Body of pancreas (tissue), 4 donors: ENCODE data around the gene ZNF738. TPM values are rescaled to one million over a fixed set of nuclear protein-coding genes. Genes with fewer than 3 reads are reported as not detected.

Experiments
- ATAC-seq: fragments of 150-250 bp; one replicate; pipeline ENCODE4 v1.9.1; 2016
- DNase-seq, 4 donors: peaks; one replicate each; pipeline ENCODE4 v3.0.0-alpha.2; 2019
- H3K27ac ChIP-seq, 4 donors: fragments of 200-600 bp; sonication (generic); 1 replicate in 3 of 4; 2 replicates in 1 of 4; pipeline versions ENCODE4 v1.5.1 to v1.6.1; 2016 to 2019; ENCODE audit warnings: mild to moderate bottlenecking in 1 of 4, mixed read lengths in 1 of 4, moderate library complexity in 1 of 4
- H3K27me3 ChIP-seq, 2 donors: fragments of 200-600 bp; sonication (generic); one replicate each; pipeline ENCODE4 v1.6.0; 2016; ENCODE audit warnings: mild to moderate bottlenecking in 1 of 2
- H3K36me3 ChIP-seq, 2 donors: fragments of 200-600 bp; sonication (generic); replicated peaks in 1 of 2; 2 replicates each; pipeline ENCODE4 v1.5.1; 2016; ENCODE audit warnings: low read depth in 2 of 2; ENCODE audit not compliant: insufficient read depth in 1 of 2
- H3K4me1 ChIP-seq: fragments of 200-600 bp; sonication (generic); one replicate; pipeline ENCODE4 v1.6.0; 2016
- H3K4me3 ChIP-seq, 2 donors: fragments of 200-600 bp; sonication (generic); 1 replicate in 1 of 2; 2 replicates in 1 of 2; pipeline ENCODE4 v1.5.1; 2016 to 2019
- H3K9me3 ChIP-seq, 3 donors: fragments of 200-600 bp; sonication (generic); 1 replicate in 2 of 3; 2 replicates in 1 of 3; pipeline ENCODE4 v1.5.1; 2016
- CTCF ChIP-seq, 7 experiments: fragments of 450-650 bp in 4 of 7; fragments of 200-600 bp in 3 of 7; sonication (generic) in 3 of 7; IDR thresholded peaks; one replicate each; pipeline ENCODE4 v1.5.1; 2016 to 2019; ENCODE audit warnings: antibody characterized with exemption in 7 of 7
- POLR2A ChIP-seq, 3 donors: fragments of 450-650 bp; IDR thresholded peaks; one replicate each; pipeline ENCODE4 v1.6.1; 2016; ENCODE audit warnings: antibody characterized with exemption in 3 of 3, mild to moderate bottlenecking in 2 of 3
- WGBS, 2 donors: methylation state at CpG; one replicate each; pipeline ENCODE4 v1.1.5; 2017; 5-methylcytosine and 5-hydroxymethylcytosine counted together
- intact Hi-C: fragments of 100-400 bp; cut with DNase I; formaldehyde crosslinking; loops from one replicate; pipeline ENCODE4 v1.15.1; 2023
- total RNA-seq, 2 donors: library from RNA; depleted of rRNA; stranded (reverse); fragments of >200 nt; gene quantifications; one replicate each; pipeline ENCODE4 v1.1.0, GENCODE V29; 2016

ZNF738 gene
- total RNA-seq, 2 donors from 2014 or later, result 3.0 to 4.7 TPM

GRCh38 chr19:21383980-21384582 is 25.3 kb downstream of the ZNF738 start:
- ATAC-seq, result no peak
- peaks cover 0 to 62% (median 2%) of the 10 kb centered on the region in 3 donors for H3K9me3 ChIP-seq
- 90% methylated on average over 4 of the region's 4 CpGs for WGBS, 2 donors

GRCh38 chr19:21396121-21396520 is 37.3 kb downstream of the ZNF738 start:
- intact Hi-C loops, result no loop called here
- H3K27ac ChIP-seq, result peak overlapping the region in 1 of 4 donors; percentile 81
- H3K36me3 ChIP-seq, result no peaks in the 10 kb centered on the region
- H3K27me3 ChIP-seq, result no peaks in the 10 kb centered on the region
- DNase-seq, result no peak
- no peak for TF ChIP-seq CTCF (IDR thresholded peaks at IDR 0.05)
- H3K4me3 ChIP-seq, result no peak overlapping the region
- peaks cover 33% of the 10 kb centered on the region for H3K4me1 ChIP-seq
- 83 to 91% methylated on average over 10 of the region's 10 CpGs for WGBS, 2 donors
- no peak for ATAC-seq
- no peaks in the 10 kb centered on the region for H3K9me3 ChIP-seq

More at GRCh38 chr19:21383980-21384582, 25.3 kb downstream of the ZNF738 start:
- Histone ChIP-seq H3K27me3 (no peaks in the 10 kb centered on the region), H3K4me1 (no peaks in the 10 kb centered on the region), H3K4me3 (no peak overlapping the region), H3K27ac (no peak overlapping the region), H3K36me3 (no peaks in the 10 kb centered on the region)
- intact Hi-C loops, result no loop called here
- no peak for DNase-seq
- no peak for TF ChIP-seq CTCF (IDR thresholded peaks at IDR 0.05)

GRCh38 chr19:21396893-21397572 is 38.2 kb downstream of the ZNF738 start, which contains the start of gene ZNF493:
Gene ZNF493, plus strand, starts transcription at chr19:21397133. Its CDS starts 105 bp downstream, at chr19:21397238.
- 0 to 2% methylated on average over 18 to 31 of the region's 31 CpGs for WGBS, 2 donors
- peak within 1 kb of the TSS; percentile 75 to 90 (median 80) for H3K27ac ChIP-seq
- no peaks in the 10 kb centered on the region for H3K27me3 ChIP-seq
- TF ChIP-seq POLR2A (IDR thresholded peaks at IDR 0.05) (peak; percentile 62 to 94 (median 92)), CTCF (IDR thresholded peaks at IDR 0.05) (no peak)
- no peaks in the 10 kb centered on the region for H3K36me3 ChIP-seq
- H3K4me3 ChIP-seq, result peak within 1 kb of the TSS; percentile 83 to 97
- ATAC-seq, result peak; percentile 100
- no peaks in the 10 kb centered on the region for H3K9me3 ChIP-seq
- intact Hi-C loops, result no loop called here
- DNase-seq, result peak; percentile 95 to 98 (median 96)
- H3K4me1 ChIP-seq, result peaks cover 33% of the 10 kb centered on the region

GRCh38 chr19:21398851-21399250 is 40.1 kb downstream of the ZNF738 start:
- Histone ChIP-seq H3K27me3 (no peaks in the 10 kb centered on the region), H3K4me1 (peaks cover 33% of the 10 kb centered on the region), H3K4me3 (no peak overlapping the region), H3K36me3 (no peaks in the 10 kb centered on the region), H3K27ac (no peak overlapping the region), H3K9me3 (no peaks in the 10 kb centered on the region)
- TF ChIP-seq CTCF (IDR thresholded peaks at IDR 0.05) (no peak), POLR2A (IDR thresholded peaks at IDR 0.05) (no peak)
- intact Hi-C loops, result no loop called here
- no peak for DNase-seq
- WGBS, 2 donors, result 90 to 93% methylated on average over 5 of the region's 5 CpGs
- no peak for ATAC-seq
